MM.1S (cell line): ENCODE measurements around the gene PARD6B.
"Not testable (repeated sequence)": the region's sequence is repeated elsewhere in the genome, so short reads cannot be mapped to it uniquely, and the experiment has no call there.

Experiments
- DNase-seq: peaks from one replicate; pipeline ENCODE4 v3.0.0-alpha.2; 2015
- H2AFZ ChIP-seq: fragments of 300-600 bp; sonication (generic); 2 replicates; pipeline ENCODE4 v1.6.0; 2016; ENCODE audit warnings: antibody characterized with exemption, low read length
- H3F3A ChIP-seq: fragments of 300-600 bp; sonication (generic); 2 replicates; pipeline ENCODE4 v1.6.1; 2016; ENCODE audit warnings: mild to moderate bottlenecking, antibody characterized with exemption, low read length, moderate library complexity, mixed read lengths; ENCODE audit not compliant: insufficient read depth
- H3K27ac ChIP-seq: fragments of 300-600 bp; sonication (generic); 2 replicates; pipeline ENCODE4 v1.5.1; 2016; ENCODE audit warnings: mild to moderate bottlenecking, low read length
- H3K27me3 ChIP-seq: fragments of 300-600 bp; sonication (generic); replicated peaks from 2 replicates; pipeline ENCODE4 v1.6.0; 2016; ENCODE audit warnings: low read length; ENCODE audit not compliant: insufficient read depth
- H3K36me3 ChIP-seq: fragments of 300-600 bp; sonication (generic); replicated peaks from 2 replicates; pipeline ENCODE4 v1.6.1; 2016; ENCODE audit warnings: mild to moderate bottlenecking, low read length, mixed read lengths; ENCODE audit not compliant: insufficient read depth
- H3K4me1 ChIP-seq: fragments of 300-600 bp; sonication (generic); 2 replicates; pipeline ENCODE4 v1.6.1; 2016; ENCODE audit warnings: low read length, mixed read lengths
- H3K4me2 ChIP-seq: fragments of 300-600 bp; sonication (generic); 2 replicates; pipeline ENCODE4 v1.6.0; 2016; ENCODE audit warnings: low read depth, low read length
- H3K4me3 ChIP-seq: fragments of 300-600 bp; sonication (generic); 2 replicates; pipeline ENCODE4 v1.5.1; 2016; ENCODE audit warnings: low read length, mixed read lengths
- H3K79me2 ChIP-seq: fragments of 300-600 bp; sonication (generic); 2 replicates; pipeline ENCODE4 v1.6.1; 2016; ENCODE audit warnings: mixed run types, low read length, mixed read lengths
- H3K9ac ChIP-seq: fragments of 300-600 bp; sonication (generic); 2 replicates; pipeline ENCODE4 v1.6.1; 2016; ENCODE audit warnings: low read length, mixed read lengths
- H3K9me2 ChIP-seq: fragments of 300-600 bp; sonication (generic); replicated peaks from 2 replicates; pipeline ENCODE4 v1.6.1; 2016; ENCODE audit warnings: mild to moderate bottlenecking, low read length, mixed read lengths; ENCODE audit not compliant: insufficient read depth
- H3K9me3 ChIP-seq: fragments of 300-600 bp; sonication (generic); replicated peaks from 2 replicates; pipeline ENCODE4 v1.6.1; 2016; ENCODE audit warnings: mild to moderate bottlenecking, low read length, mixed read lengths; ENCODE audit not compliant: insufficient read depth
- H4K20me1 ChIP-seq: fragments of 300-600 bp; sonication (generic); 2 replicates; pipeline ENCODE4 v1.6.1; 2016; ENCODE audit warnings: mild to moderate bottlenecking, low read length, moderate library complexity, mixed read lengths; ENCODE audit not compliant: insufficient read depth
- CTCF ChIP-seq: fragments of 300-600 bp; sonication (generic); IDR thresholded peaks from 2 replicates; pipeline ENCODE4 v1.5.1; 2016; ENCODE audit warnings: antibody characterized with exemption, low read length, mixed read lengths
- EZH2 ChIP-seq: fragments of 300-600 bp; sonication (generic); optimal IDR thresholded peaks from 2 replicates; pipeline ENCODE3; 2017; ENCODE audit warnings: low read depth, mild to moderate bottlenecking, antibody characterized with exemption, low read length, mixed read lengths
- EZH2phosphoT487 ChIP-seq: fragments of 300-600 bp; sonication (generic); IDR thresholded peaks from 2 replicates; pipeline ENCODE4 v1.6.1; 2018; ENCODE audit warnings: antibody characterized with exemption, low read length

The PARD6B gene

GRCh38 chr20:50701041-50701963 is 30.1 kb upstream of the PARD6B start:
- H3K4me1 ChIP-seq, result no peaks in the 10 kb centered on the region
- no peaks in the 10 kb centered on the region for H3K9me3 ChIP-seq
- no peak for DNase-seq
- H2AFZ ChIP-seq, result no peak overlapping the region
- no peaks in the 10 kb centered on the region for H3K79me2 ChIP-seq
- no peak for TF ChIP-seq CTCF
- TF ChIP-seq EZH2phosphoT487, result no peak
- no peak for TF ChIP-seq EZH2
- no peaks in the 10 kb centered on the region for H3K9me2 ChIP-seq
- H3K4me3 ChIP-seq, result no peak overlapping the region
- H4K20me1 ChIP-seq, result no peaks in the 10 kb centered on the region
- H3K9ac ChIP-seq, result no peak overlapping the region
- no peak overlapping the region for H3K27ac ChIP-seq
- H3K27me3 ChIP-seq, result 0 out of 2 replicates have a peak, but pooled peaks cover 5% of the 10 kb centered on the region
- H3K4me2 ChIP-seq, result no peak overlapping the region
- no peaks in the 10 kb centered on the region for H3F3A ChIP-seq
- H3K36me3 ChIP-seq, result no peaks in the 10 kb centered on the region

GRCh38 chr20:50703651-50704438 is 27.5 kb upstream of the PARD6B start:
- not testable (repeated sequence) for H3K9me3 ChIP-seq, H4K20me1 ChIP-seq, H3K4me3 ChIP-seq, H3K27ac ChIP-seq, DNase-seq, H3K4me1 ChIP-seq, H3K4me2 ChIP-seq, H3K9ac ChIP-seq, H3K9me2 ChIP-seq, H3K27me3 ChIP-seq, H3F3A ChIP-seq, H3K79me2 ChIP-seq, H3K36me3 ChIP-seq, H2AFZ ChIP-seq

- Histone ChIP-seq H3F3A (no peaks in the 10 kb centered on the region), H3K9me2 (no peaks in the 10 kb centered on the region), H2AFZ (no peak overlapping the region), H3K79me2 (no peaks in the 10 kb centered on the region), H3K27me3 (0 out of 2 replicates have a peak, but pooled peaks cover 5% of the 10 kb centered on the region), H3K4me2 (no peak overlapping the region), H4K20me1 (no peaks in the 10 kb centered on the region), H3K27ac (no peak overlapping the region), H3K9ac (no peak overlapping the region), H3K4me3 (no peak overlapping the region), H3K4me1 (no peaks in the 10 kb centered on the region), H3K9me3 (no peaks in the 10 kb centered on the region), H3K36me3 (no peaks in the 10 kb centered on the region)
- no peak for DNase-seq
- TF ChIP-seq EZH2, result no peak
- TF ChIP-seq EZH2phosphoT487, result no peak
- no peak for TF ChIP-seq CTCF
Measured at GRCh38 chr20:50704514-50704913, 26.9 kb upstream of the PARD6B start.
